Activated CD4-positive, CD25-positive, alpha-beta regulatory T cell treated with anti-CD3 and anti-CD28 coated beads, Interleukin-2, amount 50 U/mL, for 24 hours (primary cell): ENCODE data around the gene OSBPL2.

Experiments
- ATAC-seq, 2 donors: fragments of 150-1000 bp; cut with Tn5 transposase; one replicate each; pipeline ENCODE4 v1.10.0; 2021; ENCODE audit warnings: mild to moderate bottlenecking in 1 of 2, moderate library complexity in 1 of 2

Gene OSBPL2

GRCh38 chr20:62222972-62223371 lies 15.3 kb upstream of the OSBPL2 start:
- ATAC-seq, result no peak

GRCh38 chr20:62223571-62223970 lies 14.8 kb upstream of the OSBPL2 start:
- no peak for ATAC-seq

- no peak for ATAC-seq
Measured at GRCh38 chr20:62224113-62224855, 14.0 kb upstream of the OSBPL2 start.

- ATAC-seq, result no peak
Measured at GRCh38 chr20:62225026-62225425, 13.3 kb upstream of the OSBPL2 start.

- ATAC-seq, result no peak
Measured at GRCh38 chr20:62225820-62226635, 12.3 kb upstream of the OSBPL2 start.

GRCh38 chr20:62226707-62227590 lies 11.4 kb upstream of the OSBPL2 start:
- ATAC-seq, result no peak

GRCh38 chr20:62227591-62227976 lies 10.7 kb upstream of the OSBPL2 start:
- no peak for ATAC-seq

- no peak for ATAC-seq
Measured at GRCh38 chr20:62227977-62228958, 10.1 kb upstream of the OSBPL2 start.

GRCh38 chr20:62228982-62229545 lies 9.3 kb upstream of the OSBPL2 start:
- ATAC-seq, result no peak

- no peak for ATAC-seq
Measured at GRCh38 chr20:62229667-62230066, 8.7 kb upstream of the OSBPL2 start.

- no peak for ATAC-seq
Measured at GRCh38 chr20:62230276-62230675, 8.0 kb upstream of the OSBPL2 start.

- no peak for ATAC-seq
Measured at GRCh38 chr20:62230696-62231095, 7.6 kb upstream of the OSBPL2 start.

- ATAC-seq, result no peak
Measured at GRCh38 chr20:62231292-62231691, 7.0 kb upstream of the OSBPL2 start.

GRCh38 chr20:62232194-62232593 lies 6.1 kb upstream of the OSBPL2 start:
- ATAC-seq, result no peak

GRCh38 chr20:62232770-62233645 lies 5.3 kb upstream of the OSBPL2 start:
- no peak for ATAC-seq

- ATAC-seq, result no peak
Measured at GRCh38 chr20:62233684-62234083, 4.6 kb upstream of the OSBPL2 start.

- ATAC-seq, result no peak
Measured at GRCh38 chr20:62234339-62234738, 4.0 kb upstream of the OSBPL2 start.

GRCh38 chr20:62235001-62235776 lies 3.1 kb upstream of the OSBPL2 start:
- ATAC-seq, result no peak

- no peak for ATAC-seq
Measured at GRCh38 chr20:62235777-62236157, 2.6 kb upstream of the OSBPL2 start.

- no peak for ATAC-seq
Measured at GRCh38 chr20:62236200-62236599, 2.1 kb upstream of the OSBPL2 start.
